ENCODE data around the gene CRYZ. TPM values are rescaled to one million over a fixed set of nuclear protein-coding genes. Genes with fewer than 3 reads are reported as not detected.

The CRYZ gene
- total RNA-seq, result 34.8 TPM
- long read RNA-seq, transcript CRYZ-201 (9 exons, 1,888 nt), result major isoform, 43 of 62 reads
- long read RNA-seq, transcript CRYZ-205 (10 exons, 2,301 nt), result minor isoform, 6 of 62 reads
- long read RNA-seq, partial matches to known transcripts, result 1 of 62 reads
- long read RNA-seq, other reads (novel, unspliced or antisense), result 8 of 62 reads

GRCh38 chr1:74732960-74733603 is at the start of gene CRYZ, which contains the start of gene TYW3:
Gene CRYZ (minus strand): TSS chr1:74733050. CDS start chr1:74724821, 8,229 bp downstream.
Gene TYW3 (plus strand): TSS chr1:74733152. CDS start chr1:74733245, 93 bp downstream.
- intact Hi-C loops (cut with DNase I), result no loop called here
- Histone ChIP-seq H3K27me3 (ENCODE audit: low read depth) (no peaks in the 10 kb centered on the region), H3K4me3 (peak within 1 kb of the TSS; percentile 79), H3K9me3 (no peaks in the 10 kb centered on the region), H3K36me3 (peaks cover 16% of the 10 kb centered on the region), H3K27ac (peak within 1 kb of the TSS; percentile 86), H3K4me1 (peaks cover 45% of the 10 kb centered on the region)
- DNase-seq (peak; percentile 90), ATAC-seq (peak; percentile 96 to 97)
- TF ChIP-seq CTCF (IDR thresholded peaks at IDR 0.05), result no peak

GRCh38 chr1:74780594-74780993 is 47.7 kb upstream of the CRYZ start:
- ATAC-seq, result no peak
- Histone ChIP-seq H3K9me3 (no peaks in the 10 kb centered on the region), H3K4me1 (no peaks in the 10 kb centered on the region), H3K27me3 (ENCODE audit: low read depth) (no peaks in the 10 kb centered on the region), H3K4me3 (no peak overlapping the region), H3K36me3 (no peaks in the 10 kb centered on the region), H3K27ac (no peak overlapping the region)
- intact Hi-C loops (cut with DNase I), result no loop called here
- DNase-seq, result no peak
- no peak for TF ChIP-seq CTCF (IDR thresholded peaks at IDR 0.05)

- H3K27me3 ChIP-seq (ENCODE audit: low read depth), result no peaks in the 10 kb centered on the region
- no peak overlapping the region for H3K27ac ChIP-seq
- intact Hi-C loops (cut with DNase I), result no loop called here
- no peaks in the 10 kb centered on the region for H3K36me3 ChIP-seq
- TF ChIP-seq CTCF (IDR thresholded peaks at IDR 0.05), result no peak
- H3K4me3 ChIP-seq, result no peak overlapping the region
- ATAC-seq, result no peak
- no peaks in the 10 kb centered on the region for H3K9me3 ChIP-seq
- no peak for DNase-seq
- H3K4me1 ChIP-seq, result no peaks in the 10 kb centered on the region
These were observed 46.9 kb upstream of the CRYZ start for GRCh38 chr1:74779750-74780149.

- H3K4me1 ChIP-seq, result no peaks in the 10 kb centered on the region
- no peaks in the 10 kb centered on the region for H3K36me3 ChIP-seq
- no peak for TF ChIP-seq CTCF (IDR thresholded peaks at IDR 0.05)
- ATAC-seq (no peak), DNase-seq (no peak)
- no peak overlapping the region for H3K4me3 ChIP-seq
- intact Hi-C loops (cut with DNase I), result no loop called here
- no peaks in the 10 kb centered on the region for H3K27me3 ChIP-seq (ENCODE audit: low read depth)
- no peak overlapping the region for H3K27ac ChIP-seq
- H3K9me3 ChIP-seq, result no peaks in the 10 kb centered on the region
These were observed 44.7 kb upstream of the CRYZ start for GRCh38 chr1:74777525-74777924.

GRCh38 chr1:74775735-74776134 is 42.9 kb upstream of the CRYZ start:
- Histone ChIP-seq H3K36me3 (no peaks in the 10 kb centered on the region), H3K9me3 (no peaks in the 10 kb centered on the region), H3K27me3 (ENCODE audit: low read depth) (no peaks in the 10 kb centered on the region), H3K4me3 (no peak overlapping the region), H3K27ac (no peak overlapping the region), H3K4me1 (no peaks in the 10 kb centered on the region)
- no peak for DNase-seq
- no peak for TF ChIP-seq CTCF (IDR thresholded peaks at IDR 0.05)
- ATAC-seq, result no peak
- intact Hi-C loops (cut with DNase I), result no loop called here
